ENCODE results near the gene EIPR1.

Gene EIPR1

DNA sequence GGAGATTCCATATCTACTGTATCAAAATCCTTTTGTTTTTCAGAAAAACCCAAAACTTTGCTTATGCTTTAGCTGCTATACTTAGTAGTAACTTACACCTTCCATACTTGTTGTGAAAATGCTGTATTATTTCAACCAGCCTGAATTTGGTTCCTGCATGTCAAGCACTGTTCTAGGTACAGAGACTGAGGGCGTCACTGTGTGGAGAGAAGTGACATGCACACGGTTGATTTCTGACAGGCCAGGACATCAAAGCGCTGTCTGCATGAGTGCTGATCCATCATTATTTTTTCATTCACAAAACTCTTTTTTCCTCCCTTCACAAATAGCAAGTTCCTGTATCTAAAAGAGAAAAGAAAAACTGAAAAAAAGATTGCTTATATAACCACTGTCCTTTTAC, 33.5 kb upstream of the EIPR1 start:
- Histone ChIP-seq H3K4me3 (ENCODE audit: severe bottlenecking) (no peak overlapping the region), H3K36me3 (ENCODE audit: low read depth) (peaks cover 18% of the 10 kb centered on the region), H3K9me3 (ENCODE audit: severe bottlenecking) (no peaks in the 10 kb centered on the region), H3K27me3 (ENCODE audit: insufficient read depth, poor library complexity, severe bottlenecking) (no peaks in the 10 kb centered on the region), H3K4me1 (ENCODE audit: insufficient read depth, poor library complexity, severe bottlenecking) (no peaks in the 10 kb centered on the region), H3K27ac (ENCODE audit: poor library complexity, severe bottlenecking) (no peak overlapping the region)
- no peak for TF ChIP-seq CTCF (IDR thresholded peaks at IDR 0.05; ENCODE audit: poor library complexity, severe bottlenecking)
- DNase-seq (ENCODE audit: low spot score) (no peak), ATAC-seq (ENCODE audit: low read depth) (no peak)

DNA sequence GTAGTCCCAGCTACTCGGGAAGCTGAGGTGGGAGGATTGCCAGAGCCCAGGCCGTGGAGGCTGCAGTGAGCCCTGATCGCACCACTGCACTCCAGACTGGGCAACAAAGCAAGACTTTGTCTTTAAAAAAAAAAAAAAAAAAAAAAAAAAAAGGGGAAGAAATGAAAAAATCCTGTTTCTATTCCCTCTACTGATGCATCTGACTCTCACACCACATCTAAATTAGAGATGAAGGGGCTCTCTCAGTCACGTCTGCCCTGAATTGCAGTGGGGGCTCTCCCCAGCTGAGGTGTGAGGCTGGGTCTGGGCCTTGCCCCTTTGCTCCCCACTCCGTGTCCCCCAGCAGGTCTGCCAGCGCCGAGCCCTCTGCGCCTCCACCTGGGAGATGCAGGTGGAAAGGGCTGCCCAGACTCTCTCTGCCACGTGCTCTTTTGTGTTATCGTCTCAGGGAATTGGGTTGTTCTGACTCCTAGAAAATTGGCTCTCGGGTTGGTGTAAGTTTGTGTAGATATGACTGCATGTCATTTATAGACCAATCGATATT, 32.1 kb upstream of the EIPR1 start:
- no peak overlapping the region for H3K27ac ChIP-seq (ENCODE audit: poor library complexity, severe bottlenecking)
- H3K4me1 ChIP-seq (ENCODE audit: insufficient read depth, poor library complexity, severe bottlenecking): no peaks in the 10 kb centered on the region
- TF ChIP-seq CTCF (IDR thresholded peaks at IDR 0.05; ENCODE audit: poor library complexity, severe bottlenecking): no peak
- no peak overlapping the region for H3K4me3 ChIP-seq (ENCODE audit: severe bottlenecking)
- no peaks in the 10 kb centered on the region for H3K9me3 ChIP-seq (ENCODE audit: severe bottlenecking)
- no peaks in the 10 kb centered on the region for H3K27me3 ChIP-seq (ENCODE audit: insufficient read depth, poor library complexity, severe bottlenecking)
- DNase-seq (ENCODE audit: low spot score) (no peak), ATAC-seq (ENCODE audit: low read depth) (no peak)
- peaks cover 25% of the 10 kb centered on the region for H3K36me3 ChIP-seq (ENCODE audit: low read depth)

GRCh38 chr2:3408781-3409180, 31.2 kb upstream of the EIPR1 start:
- TF ChIP-seq CTCF (IDR thresholded peaks at IDR 0.05; ENCODE audit: poor library complexity, severe bottlenecking): no peak
- Histone ChIP-seq H3K9me3 (ENCODE audit: severe bottlenecking) (no peaks in the 10 kb centered on the region), H3K27me3 (ENCODE audit: insufficient read depth, poor library complexity, severe bottlenecking) (no peaks in the 10 kb centered on the region), H3K4me1 (ENCODE audit: insufficient read depth, poor library complexity, severe bottlenecking) (no peaks in the 10 kb centered on the region), H3K36me3 (ENCODE audit: low read depth) (peaks cover 31% of the 10 kb centered on the region), H3K4me3 (ENCODE audit: severe bottlenecking) (no peak overlapping the region), H3K27ac (ENCODE audit: poor library complexity, severe bottlenecking) (no peak overlapping the region)
- DNase-seq (ENCODE audit: low spot score) (no peak), ATAC-seq (ENCODE audit: low read depth) (no peak)

DNA sequence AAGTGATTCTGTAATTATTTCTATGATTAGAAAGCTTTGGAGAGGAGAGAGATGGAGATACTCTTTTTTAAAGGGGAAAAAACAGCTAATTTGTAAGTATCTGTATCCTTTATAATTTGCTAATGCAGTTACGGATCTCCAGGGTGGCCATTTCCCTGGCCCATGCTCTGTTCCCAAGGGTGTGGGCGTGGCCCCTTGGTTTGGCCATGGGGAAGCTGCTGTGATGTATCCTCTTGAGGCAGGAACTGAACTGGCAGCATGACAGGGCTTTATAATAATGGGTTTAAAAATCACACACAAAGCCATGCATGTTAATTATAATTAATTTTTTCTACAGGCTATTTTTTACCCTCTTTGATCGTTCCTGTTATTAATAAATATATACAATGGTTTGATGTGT, 28.9 kb upstream of the EIPR1 start:
- Histone ChIP-seq H3K36me3 (ENCODE audit: low read depth) (peaks cover 49% of the 10 kb centered on the region), H3K27ac (ENCODE audit: poor library complexity, severe bottlenecking) (no peak overlapping the region), H3K4me3 (ENCODE audit: severe bottlenecking) (no peak overlapping the region), H3K27me3 (ENCODE audit: insufficient read depth, poor library complexity, severe bottlenecking) (no peaks in the 10 kb centered on the region), H3K4me1 (ENCODE audit: insufficient read depth, poor library complexity, severe bottlenecking) (no peaks in the 10 kb centered on the region), H3K9me3 (ENCODE audit: severe bottlenecking) (no peaks in the 10 kb centered on the region)
- TF ChIP-seq CTCF (IDR thresholded peaks at IDR 0.05; ENCODE audit: poor library complexity, severe bottlenecking): no peak
- ATAC-seq (ENCODE audit: low read depth): no peak
- DNase-seq (ENCODE audit: low spot score): no peak

DNA sequence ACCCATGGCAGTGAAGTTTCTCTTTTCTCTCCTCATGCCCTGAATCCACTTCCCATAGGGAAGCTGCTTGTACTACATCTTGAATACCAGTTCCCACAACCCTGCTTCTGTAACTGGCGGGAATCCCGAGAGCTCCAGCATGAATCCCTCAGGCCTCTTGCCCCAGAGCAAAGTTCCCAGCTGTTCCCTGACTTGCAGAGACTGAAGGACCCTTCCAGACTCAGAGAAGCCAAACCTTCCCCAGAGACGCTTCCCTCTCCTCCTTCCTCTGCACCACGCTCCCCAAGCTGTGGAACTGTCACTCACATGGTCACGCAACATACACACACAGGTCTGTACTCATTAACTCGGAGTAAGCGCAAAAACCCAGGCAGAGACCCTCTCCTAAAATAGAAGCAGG, 28.3 kb upstream of the EIPR1 start:
- Histone ChIP-seq H3K36me3 (ENCODE audit: low read depth) (peaks cover 53% of the 10 kb centered on the region), H3K9me3 (ENCODE audit: severe bottlenecking) (no peaks in the 10 kb centered on the region), H3K4me1 (ENCODE audit: insufficient read depth, poor library complexity, severe bottlenecking) (no peaks in the 10 kb centered on the region), H3K27ac (ENCODE audit: poor library complexity, severe bottlenecking) (no peak overlapping the region), H3K4me3 (ENCODE audit: severe bottlenecking) (no peak overlapping the region), H3K27me3 (ENCODE audit: insufficient read depth, poor library complexity, severe bottlenecking) (no peaks in the 10 kb centered on the region)
- ATAC-seq (ENCODE audit: low read depth) (no peak), DNase-seq (ENCODE audit: low spot score) (no peak)
- no peak for TF ChIP-seq CTCF (IDR thresholded peaks at IDR 0.05; ENCODE audit: poor library complexity, severe bottlenecking)

All from RWPE2 (cell line).